A549 treated with dexamethasone at 1 μM for 4 hours (cell line): Measurements from ENCODE around the gene MOGAT3. TPM values are rescaled to one million over a fixed set of nuclear protein-coding genes. Genes with fewer than 3 reads are reported as not detected.

Source experiments
- total RNA-seq: library from RNA; stranded (reverse); fragments of 200-300 nt; extraction: Qiagen RNA extraction; gene quantifications from 5 replicates; pipeline ENCODE4 v1.2.3, GENCODE V29; 2022

MOGAT3 gene
- 0.20 TPM in 1 of 5 replicates, not detected in the others for total RNA-seq

GRCh38 chr7:101200862-101201599 is at the start of gene MOGAT3:
TSS of gene MOGAT3 (minus strand) at chr7:101201036. CDS start at chr7:101200854, 182 bp downstream.

DNA sequence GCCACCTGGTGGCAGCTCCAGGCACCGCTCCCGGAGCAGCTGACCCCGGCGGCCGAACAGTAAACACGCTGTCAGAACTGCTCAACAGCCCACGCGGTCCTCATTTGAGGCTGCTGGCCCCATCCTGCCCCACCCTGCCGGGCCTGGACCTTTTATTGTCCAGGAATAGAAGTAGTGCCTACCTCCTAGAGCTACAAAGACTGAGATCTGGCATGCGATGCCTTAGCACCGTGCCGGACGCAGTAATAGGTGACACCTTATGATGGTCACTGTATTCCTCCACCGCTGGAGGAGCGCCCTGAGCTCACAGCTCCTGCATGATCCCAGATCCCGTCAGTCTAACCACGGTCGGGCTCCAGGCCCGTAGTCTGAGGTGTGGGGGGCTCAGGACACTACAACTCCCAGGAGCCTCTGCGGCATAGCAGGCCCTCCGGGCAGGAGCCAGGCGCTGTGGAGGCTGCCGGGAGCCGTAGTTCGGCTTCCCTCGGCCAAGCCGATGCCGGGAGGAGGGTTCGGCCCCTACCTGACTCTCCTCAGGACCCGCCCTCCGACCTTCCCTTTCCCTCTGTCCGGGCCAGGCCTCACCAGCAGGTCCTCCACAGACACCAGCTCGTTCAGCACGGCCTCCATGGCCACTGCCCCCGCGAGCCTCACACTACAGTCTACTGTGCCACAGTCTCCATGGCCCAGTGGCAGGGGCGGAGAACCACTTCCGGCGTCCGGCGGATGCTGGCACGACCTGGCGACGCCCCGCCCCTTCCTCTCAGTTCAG is 43.7 kb upstream of the MOGAT3 start, which contains the start of gene FIS1:
Gene FIS1 (minus strand): TSS at position 707 of the 772 bp plus-strand sequence. CDS start 77 bp downstream, at position 630.

DNA sequence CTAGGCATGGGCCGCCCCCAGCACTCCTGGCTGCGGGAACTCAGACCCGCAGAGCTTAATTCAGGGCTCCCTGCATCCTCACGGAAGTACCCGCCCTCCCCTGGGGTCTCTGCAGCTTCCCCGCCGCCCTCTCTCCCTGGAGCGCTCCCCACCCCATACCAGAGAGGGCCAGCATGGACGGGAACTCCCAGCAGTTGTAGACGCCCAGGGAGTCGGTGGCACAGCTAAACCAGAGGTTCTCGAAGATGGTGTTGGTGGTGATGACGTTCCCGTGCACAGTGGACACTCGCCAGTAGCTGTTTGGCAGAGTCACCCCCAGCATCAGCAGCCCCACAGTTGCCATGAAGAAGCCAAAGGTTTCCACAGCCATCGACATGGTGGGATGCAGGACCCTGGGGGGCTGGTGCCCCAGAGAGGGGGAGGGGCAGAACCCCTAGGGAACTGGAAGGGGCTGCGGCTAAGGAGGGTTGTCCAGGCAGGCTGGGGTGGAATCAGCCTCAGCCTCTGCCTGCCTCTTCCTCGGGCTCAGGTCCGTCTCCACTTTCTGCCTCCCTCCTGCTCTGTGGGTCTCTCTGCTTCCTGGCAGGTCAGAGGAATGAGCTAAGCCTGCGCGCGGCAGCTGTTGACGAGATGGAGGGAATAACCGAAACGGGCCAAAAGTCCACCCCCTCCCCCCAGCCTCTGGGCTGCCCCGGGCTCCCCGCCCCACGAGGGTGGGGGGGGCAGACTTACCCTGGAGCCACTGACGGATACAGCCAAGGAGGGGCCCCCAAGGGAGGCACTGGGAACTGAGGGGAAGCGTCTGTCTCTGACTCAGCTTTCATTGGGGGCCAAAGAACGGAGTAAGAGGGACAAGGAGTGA is 36.6 kb upstream of the MOGAT3 start, which contains the start of gene CLDN15:
Gene CLDN15 (minus strand): TSS at position 597 of the 862 bp plus-strand sequence. CDS start 221 bp downstream, at position 376.

DNA sequence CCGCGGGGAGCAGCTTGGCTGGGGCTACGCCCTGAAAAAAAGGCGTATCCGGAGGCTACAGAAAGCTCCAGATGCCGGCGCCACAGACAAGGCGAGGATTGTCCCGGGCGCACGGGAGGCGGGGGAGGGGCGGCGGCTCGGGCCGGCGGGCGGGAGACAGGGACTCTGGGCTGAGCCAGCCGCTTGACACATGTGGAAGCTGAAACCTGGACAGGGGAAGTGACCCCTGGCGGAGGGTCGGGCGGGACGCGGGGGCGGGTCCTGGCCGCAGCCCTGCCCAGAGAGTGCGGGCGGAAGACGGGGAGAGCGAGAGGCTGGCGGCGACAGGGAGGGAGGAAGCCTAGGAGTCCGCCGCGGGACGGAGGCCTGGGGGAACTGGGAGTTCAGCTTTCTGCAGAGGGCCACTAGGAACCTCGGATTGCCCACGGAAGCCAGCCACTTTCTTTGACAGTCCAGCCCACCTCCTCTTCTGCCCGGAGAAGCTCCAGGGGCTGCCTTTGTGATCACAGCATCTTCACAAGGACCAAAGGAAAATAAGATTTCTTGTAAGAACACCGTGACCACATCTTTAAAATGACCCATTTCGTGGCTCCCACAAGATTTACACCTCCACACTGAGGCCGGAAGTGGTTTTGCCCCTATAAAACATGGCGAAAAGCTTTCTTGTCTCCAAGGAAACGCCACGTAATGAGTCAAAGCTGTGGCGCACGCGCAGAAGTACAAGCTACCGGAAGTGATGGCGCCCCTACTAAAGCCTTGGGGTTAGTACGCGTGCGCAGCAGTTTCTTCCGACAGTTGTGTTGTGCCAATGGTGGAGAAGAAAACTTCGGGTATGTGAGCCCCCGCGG is 16.8 kb upstream of the MOGAT3 start, which contains the start of the genes PLOD3 and ZNHIT1:
Gene PLOD3 (minus strand): TSS at position 194 of the 848 bp plus-strand sequence. CDS start 307 bp downstream, outside the sequence.
Gene ZNHIT1 (plus strand): TSS at position 778 of the 848 bp plus-strand sequence. CDS start 31 bp downstream, at position 809.

GRCh38 chr7:101180130-101180755 is 20.6 kb downstream of the MOGAT3 start, which contains the start of gene NAT16:
TSS of gene NAT16 (minus strand) at chr7:101180293. CDS start at chr7:101174807, 5,486 bp downstream.

GRCh38 chr7:101165075-101165957 is 35.5 kb downstream of the MOGAT3 start, which contains the start of gene VGF:
TSS of gene VGF (minus strand) at chr7:101165569. CDS start at chr7:101164843, 726 bp downstream.

GRCh38 chr7:101153969-101154692 is 46.7 kb downstream of the MOGAT3 start, which contains the start of gene AP1S1:
TSS of gene AP1S1 (plus strand) at chr7:101154476. CDS start at chr7:101154515, 39 bp downstream.

Other genes with a start within 250 kb of the MOGAT3 start
- gene MUC12, start 231.5 kb downstream of the MOGAT3 start, total RNA-seq: 13.7 to 18.6 TPM (median 16.4 TPM) in 5 replicates
- gene MUC17, start 181.0 kb downstream of the MOGAT3 start, total RNA-seq: 0.02 to 0.14 TPM (median 0.03 TPM) in 5 replicates
- gene TRIM56, start 115.6 kb downstream of the MOGAT3 start, total RNA-seq: 9.8 to 19.3 TPM (median 17.2 TPM) in 5 replicates
- gene SERPINE1, start 73.9 kb downstream of the MOGAT3 start, total RNA-seq: 1,539 to 2,200 TPM (median 1,878 TPM) in 5 replicates
- gene AP1S1, start 46.6 kb downstream of the MOGAT3 start, total RNA-seq: 124 to 149 TPM (median 129 TPM) in 5 replicates
- 9.7 to 28.7 TPM (median 20.3 TPM) in 5 replicates for gene VGF, start 35.5 kb downstream of the MOGAT3 start, total RNA-seq
- gene NAT16, start 20.7 kb downstream of the MOGAT3 start, total RNA-seq: 0.09 to 0.21 TPM (median 0.12 TPM) in 5 replicates
- 66.2 to 92.5 TPM (median 87.1 TPM) in 5 replicates for gene PLOD3, start 16.5 kb upstream of the MOGAT3 start, total RNA-seq
- gene ZNHIT1, start 17.1 kb upstream of the MOGAT3 start, total RNA-seq: 67.6 to 90.3 TPM (median 82.7 TPM) in 5 replicates
- 6.1 to 12.2 TPM (median 10.6 TPM) in 5 replicates for gene CLDN15, start 36.8 kb upstream of the MOGAT3 start, total RNA-seq
- 129 to 139 TPM (median 132 TPM) in 5 replicates for gene FIS1, start 44.0 kb upstream of the MOGAT3 start, total RNA-seq
- 46.7 to 51.6 TPM (median 51.0 TPM) in 5 replicates for gene IFT22, start 120.8 kb upstream of the MOGAT3 start, total RNA-seq
- gene COL26A1, start 161.8 kb upstream of the MOGAT3 start, total RNA-seq: 0.42 to 0.72 TPM (median 0.64 TPM) in 5 replicates